ENCODE results near the gene ATG7. TPM values are rescaled to one million over a fixed set of nuclear protein-coding genes. Genes with fewer than 3 reads are reported as not detected.

The ATG7 gene
- total and polyA plus RNA-seq, 10 of the 15 experiments (the other 5 are each of a cell fraction or from before 2014, with no cell fraction given): 13.5 to 49.5 (median 26.4) TPM

DNA sequence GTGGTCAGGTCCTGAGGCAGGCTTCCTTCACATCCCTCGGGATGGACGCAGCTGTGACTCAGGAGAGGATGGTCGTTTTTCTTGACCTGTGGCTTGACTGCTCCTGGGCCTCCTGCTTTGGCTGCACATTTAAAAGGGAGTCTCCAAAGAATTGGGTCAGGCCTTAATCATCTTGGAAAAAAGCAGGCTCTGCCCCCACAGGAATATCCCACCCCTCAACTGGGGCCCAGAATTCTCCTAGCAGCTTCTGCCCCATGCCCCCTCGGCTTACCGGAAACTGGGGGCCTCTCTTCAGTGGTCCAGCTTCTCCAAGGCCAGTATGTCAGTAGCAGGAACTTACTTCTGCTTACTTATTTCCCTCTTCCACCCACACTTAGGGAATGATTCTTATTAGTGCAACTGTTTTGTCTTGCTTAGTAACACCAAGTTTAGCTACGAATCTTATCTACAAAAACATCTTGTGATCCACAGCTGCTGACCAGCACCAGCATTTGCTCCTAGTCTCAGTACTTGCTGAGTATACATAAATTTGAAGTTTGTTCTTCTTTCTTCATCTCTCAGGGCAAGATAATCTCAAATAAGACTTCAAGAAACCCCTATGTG, 35.7 kb downstream of the ATG7 start:
- in situ Hi-C loops (cut with MboI): no loop called here
- no peak overlapping the region for H3K4me3 ChIP-seq
- intact Hi-C loops (cut with micrococcal nuclease; ENCODE audit: unreplicated experiment): no loop called here
- H3K36me3 ChIP-seq (ENCODE audit: control insufficient read depth in 2 of 2, insufficient read depth in 2 of 2, low read length in 1 of 2): peaks cover 6 to 21% of the 10 kb centered on the region in 2 experiments; a peak in 3 of 4 replicates
- no peaks in the 10 kb centered on the region for H3K27me3 ChIP-seq (replicated peaks in 1 of 2; ENCODE audit: control insufficient read depth in 2 of 2, insufficient read depth in 2 of 2, low read length in 1 of 2)
- ChIA-PET CTCF (no interaction called here), SMC1A (ENCODE audit: uncharacterized antibody, unreplicated experiment) (interaction anchor here (0.6 to 1.4 kb wide), 2 partner anchors 14 to 449 kb away, joined by 3 read pairs; no protein-coding TSS in a partner anchor), POLR2A (no interaction called here), RAD21 (ENCODE audit: unreplicated experiment) (no interaction called here)
- ATAC-seq (no peak), DNase-seq (ENCODE audit: low read depth, low spot score) (no peak), FAIRE-seq (no peak)
- H3K9me3 ChIP-seq (replicated peaks; ENCODE audit: control insufficient read depth, insufficient read depth, low read length): no peaks in the 10 kb centered on the region
- no peak overlapping the region for H3K27ac ChIP-seq (ENCODE audit: control insufficient read depth, insufficient read depth)
- H3K9ac ChIP-seq (ENCODE audit: control insufficient read depth, insufficient read depth, low read length): no peak overlapping the region
- no peak overlapping the region for H2AFZ ChIP-seq (ENCODE audit: control insufficient read depth, low read depth, low read length)
- H3K4me2 ChIP-seq (ENCODE audit: control insufficient read depth, insufficient read depth): no peak overlapping the region
- BruUV-seq (replicated peaks): no TSS peak
- 83% methylated on average over 6 of the region's 6 CpGs for WGBS (ENCODE audit: insufficient coverage, insufficient replicate concordance, low lambda C conversion rate, missing lambda C conversion rate)
- H3K79me2 ChIP-seq (ENCODE audit: control insufficient read depth, insufficient read depth, low read length): no peaks in the 10 kb centered on the region
- no peaks in the 10 kb centered on the region for H4K20me1 ChIP-seq (ENCODE audit: control insufficient read depth, insufficient read depth)
- H3K4me1 ChIP-seq (ENCODE audit: control insufficient read depth, insufficient read depth, low read length): peaks cover 3% of the 10 kb centered on the region; the same call in 1 of the 2 replicates
- TF ChIP-seq CHD4 (IDR thresholded peaks at IDR 0.05): no peak
- TF ChIP-seq ATF7 (IDR thresholded peaks at IDR 0.05; ENCODE audit: low read depth): no peak
- TF ChIP-seq TBL1XR1 (IDR thresholded peaks at IDR 0.05; ENCODE audit: low read depth, low read length): no peak
- no peak for TF ChIP-seq SPI1 (IDR thresholded peaks at IDR 0.05; ENCODE audit: borderline replicate concordance, insufficient read depth, low read depth, low read length)
- TF ChIP-seq IRF4 (IDR thresholded peaks at IDR 0.05; ENCODE audit: low read depth, low read length): no peak
- TF ChIP-seq IKZF2 (IDR thresholded peaks at IDR 0.05): no peak
- no peak for TF ChIP-seq HDGF (IDR thresholded peaks at IDR 0.05)
- no peak for TF ChIP-seq NBN (IDR thresholded peaks at IDR 0.05)
- TF ChIP-seq, protein P1, sequence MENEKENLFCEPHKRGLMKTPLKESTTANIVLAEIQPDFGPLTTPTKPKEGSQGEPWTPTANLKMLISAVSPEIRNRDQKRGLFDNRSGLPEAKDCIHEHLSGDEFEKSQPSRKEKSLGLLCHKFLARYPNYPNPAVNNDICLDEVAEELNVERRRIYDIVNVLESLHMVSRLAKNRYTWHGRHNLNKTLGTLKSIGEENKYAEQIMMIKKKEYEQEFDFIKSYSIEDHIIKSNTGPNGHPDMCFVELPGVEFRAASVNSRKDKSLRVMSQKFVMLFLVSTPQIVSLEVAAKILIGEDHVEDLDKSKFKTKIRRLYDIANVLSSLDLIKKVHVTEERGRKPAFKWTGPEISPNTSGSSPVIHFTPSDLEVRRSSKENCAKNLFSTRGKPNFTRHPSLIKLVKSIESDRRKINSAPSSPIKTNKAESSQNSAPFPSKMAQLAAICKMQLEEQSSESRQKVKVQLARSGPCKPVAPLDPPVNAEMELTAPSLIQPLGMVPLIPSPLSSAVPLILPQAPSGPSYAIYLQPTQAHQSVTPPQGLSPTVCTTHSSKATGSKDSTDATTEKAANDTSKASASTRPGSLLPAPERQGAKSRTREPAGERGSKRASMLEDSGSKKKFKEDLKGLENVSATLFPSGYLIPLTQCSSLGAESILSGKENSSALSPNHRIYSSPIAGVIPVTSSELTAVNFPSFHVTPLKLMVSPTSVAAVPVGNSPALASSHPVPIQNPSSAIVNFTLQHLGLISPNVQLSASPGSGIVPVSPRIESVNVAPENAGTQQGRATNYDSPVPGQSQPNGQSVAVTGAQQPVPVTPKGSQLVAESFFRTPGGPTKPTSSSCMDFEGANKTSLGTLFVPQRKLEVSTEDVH (IDR thresholded peaks at IDR 0.05; ENCODE audit: low read depth, partially characterized antibody): no peak
- TF ChIP-seq SIN3A (IDR thresholded peaks at IDR 0.05; ENCODE audit: low read depth, low read length): no peak
- TF ChIP-seq, protein P2, sequence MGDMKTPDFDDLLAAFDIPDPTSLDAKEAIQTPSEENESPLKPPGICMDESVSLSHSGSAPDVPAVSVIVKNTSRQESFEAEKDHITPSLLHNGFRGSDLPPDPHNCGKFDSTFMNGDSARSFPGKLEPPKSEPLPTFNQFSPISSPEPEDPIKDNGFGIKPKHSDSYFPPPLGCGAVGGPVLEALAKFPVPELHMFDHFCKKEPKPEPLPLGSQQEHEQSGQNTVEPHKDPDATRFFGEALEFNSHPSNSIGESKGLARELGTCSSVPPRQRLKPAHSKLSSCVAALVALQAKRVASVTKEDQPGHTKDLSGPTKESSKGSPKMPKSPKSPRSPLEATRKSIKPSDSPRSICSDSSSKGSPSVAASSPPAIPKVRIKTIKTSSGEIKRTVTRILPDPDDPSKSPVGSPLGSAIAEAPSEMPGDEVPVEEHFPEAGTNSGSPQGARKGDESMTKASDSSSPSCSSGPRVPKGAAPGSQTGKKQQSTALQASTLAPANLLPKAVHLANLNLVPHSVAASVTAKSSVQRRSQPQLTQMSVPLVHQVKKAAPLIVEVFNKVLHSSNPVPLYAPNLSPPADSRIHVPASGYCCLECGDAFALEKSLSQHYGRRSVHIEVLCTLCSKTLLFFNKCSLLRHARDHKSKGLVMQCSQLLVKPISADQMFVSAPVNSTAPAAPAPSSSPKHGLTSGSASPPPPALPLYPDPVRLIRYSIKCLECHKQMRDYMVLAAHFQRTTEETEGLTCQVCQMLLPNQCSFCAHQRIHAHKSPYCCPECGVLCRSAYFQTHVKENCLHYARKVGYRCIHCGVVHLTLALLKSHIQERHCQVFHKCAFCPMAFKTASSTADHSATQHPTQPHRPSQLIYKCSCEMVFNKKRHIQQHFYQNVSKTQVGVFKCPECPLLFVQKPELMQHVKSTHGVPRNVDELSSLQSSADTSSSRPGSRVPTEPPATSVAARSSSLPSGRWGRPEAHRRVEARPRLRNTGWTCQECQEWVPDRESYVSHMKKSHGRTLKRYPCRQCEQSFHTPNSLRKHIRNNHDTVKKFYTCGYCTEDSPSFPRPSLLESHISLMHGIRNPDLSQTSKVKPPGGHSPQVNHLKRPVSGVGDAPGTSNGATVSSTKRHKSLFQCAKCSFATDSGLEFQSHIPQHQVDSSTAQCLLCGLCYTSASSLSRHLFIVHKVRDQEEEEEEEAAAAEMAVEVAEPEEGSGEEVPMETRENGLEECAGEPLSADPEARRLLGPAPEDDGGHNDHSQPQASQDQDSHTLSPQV (IDR thresholded peaks at IDR 0.05): no peak
- TF ChIP-seq, protein P3, sequence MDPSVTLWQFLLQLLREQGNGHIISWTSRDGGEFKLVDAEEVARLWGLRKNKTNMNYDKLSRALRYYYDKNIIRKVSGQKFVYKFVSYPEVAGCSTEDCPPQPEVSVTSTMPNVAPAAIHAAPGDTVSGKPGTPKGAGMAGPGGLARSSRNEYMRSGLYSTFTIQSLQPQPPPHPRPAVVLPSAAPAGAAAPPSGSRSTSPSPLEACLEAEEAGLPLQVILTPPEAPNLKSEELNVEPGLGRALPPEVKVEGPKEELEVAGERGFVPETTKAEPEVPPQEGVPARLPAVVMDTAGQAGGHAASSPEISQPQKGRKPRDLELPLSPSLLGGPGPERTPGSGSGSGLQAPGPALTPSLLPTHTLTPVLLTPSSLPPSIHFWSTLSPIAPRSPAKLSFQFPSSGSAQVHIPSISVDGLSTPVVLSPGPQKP (IDR thresholded peaks at IDR 0.05; ENCODE audit: low read depth, low read length): no peak
- TF ChIP-seq, protein P4, sequence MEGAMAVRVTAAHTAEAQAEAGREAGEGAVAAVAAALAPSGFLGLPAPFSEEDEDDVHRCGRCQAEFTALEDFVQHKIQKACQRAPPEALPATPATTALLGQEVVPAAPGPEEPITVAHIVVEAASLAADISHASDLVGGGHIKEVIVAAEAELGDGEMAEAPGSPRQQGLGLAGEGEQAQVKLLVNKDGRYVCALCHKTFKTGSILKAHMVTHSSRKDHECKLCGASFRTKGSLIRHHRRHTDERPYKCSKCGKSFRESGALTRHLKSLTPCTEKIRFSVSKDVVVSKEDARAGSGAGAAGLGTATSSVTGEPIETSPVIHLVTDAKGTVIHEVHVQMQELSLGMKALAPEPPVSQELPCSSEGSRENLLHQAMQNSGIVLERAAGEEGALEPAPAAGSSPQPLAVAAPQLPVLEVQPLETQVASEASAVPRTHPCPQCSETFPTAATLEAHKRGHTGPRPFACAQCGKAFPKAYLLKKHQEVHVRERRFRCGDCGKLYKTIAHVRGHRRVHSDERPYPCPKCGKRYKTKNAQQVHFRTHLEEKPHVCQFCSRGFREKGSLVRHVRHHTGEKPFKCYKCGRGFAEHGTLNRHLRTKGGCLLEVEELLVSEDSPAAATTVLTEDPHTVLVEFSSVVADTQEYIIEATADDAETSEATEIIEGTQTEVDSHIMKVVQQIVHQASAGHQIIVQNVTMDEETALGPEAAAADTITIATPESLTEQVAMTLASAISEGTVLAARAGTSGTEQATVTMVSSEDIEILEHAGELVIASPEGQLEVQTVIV (IDR thresholded peaks at IDR 0.05; ENCODE audit: borderline replicate concordance, partially characterized antibody): no peak
- no peak for TF ChIP-seq NR2F1 (conservative IDR thresholded peaks at IDR 0.05)
